Right ventricle myocardium inferior (tissue), 1 donor: ENCODE results near the gene WHRN. TPM values are rescaled to one million over a fixed set of nuclear protein-coding genes. Genes with fewer than 3 reads are reported as not detected.

Experiments used
- ATAC-seq: fragments of 200-7000 bp; cut with Tn5 transposase; one replicate; pipeline ENCODE4 v1.9.1; 2020; ENCODE audit warnings: mild to moderate bottlenecking, moderate library complexity
- DNase-seq: peaks from one replicate; pipeline ENCODE4 v3.0.0; 2021; ENCODE audit errors: missing footprints
- intact Hi-C: fragments of 100-400 bp; cut with DNase I; formaldehyde crosslinking; loops from one replicate; pipeline ENCODE4 v1.11.0; 2022
- total RNA-seq: library from RNA; stranded (reverse); fragmentation: NEBNext Ultra II Directional; extraction: Animal tissue kit (Norgen Biotek cat#: 25700); gene quantifications from one replicate; pipeline ENCODE4 v1.2.1, GENCODE V29; 2021
- donor health status: DM: no; HTN: yes; CAD: no; lungs with severe emphysema.

The WHRN gene
- total RNA-seq, 1 donor from 2014 or later: 0.49 TPM

- intact Hi-C loops: no loop called here
- DNase-seq: no peak
- ATAC-seq: no peak
These were observed 26.8 kb downstream of the WHRN start for GRCh38 chr9:114478459-114478858.

- DNase-seq (no peak), ATAC-seq (no peak)
- intact Hi-C loops: no loop called here
These were observed 27.6 kb downstream of the WHRN start for GRCh38 chr9:114477642-114478041.

GRCh38 chr9:114476891-114477469, 28.3 kb downstream of the WHRN start:
- ATAC-seq (no peak), DNase-seq (no peak)
- intact Hi-C loops: no loop called here

GRCh38 chr9:114475412-114476135, 29.7 kb downstream of the WHRN start:
- ATAC-seq (no peak), DNase-seq (no peak)
- intact Hi-C loops: no loop called here

GRCh38 chr9:114474425-114474824, 30.8 kb downstream of the WHRN start:
- ATAC-seq (no peak), DNase-seq (no peak)
- intact Hi-C loops: no loop called here

- ATAC-seq: no peak
- intact Hi-C loops: no loop called here
- no peak for DNase-seq
These were observed 31.8 kb downstream of the WHRN start for GRCh38 chr9:114473447-114473801.

- no peak for ATAC-seq
- DNase-seq: no peak
- intact Hi-C loops: no loop called here
These were observed 32.4 kb downstream of the WHRN start for GRCh38 chr9:114472765-114473446.

- DNase-seq: no peak
- ATAC-seq: no peak
- intact Hi-C loops: no loop called here
These were observed 34.1 kb downstream of the WHRN start for GRCh38 chr9:114471157-114471556.

- intact Hi-C loops: no loop called here
- no peak for ATAC-seq
- DNase-seq: no peak
These were observed 34.7 kb downstream of the WHRN start for GRCh38 chr9:114470581-114470980.

GRCh38 chr9:114470121-114470520, 35.2 kb downstream of the WHRN start:
- DNase-seq (no peak), ATAC-seq (no peak)
- intact Hi-C loops: no loop called here

- ATAC-seq (no peak), DNase-seq (no peak)
- intact Hi-C loops: no loop called here
These were observed 36.0 kb downstream of the WHRN start for GRCh38 chr9:114469091-114469853.

GRCh38 chr9:114467910-114468309, 37.4 kb downstream of the WHRN start:
- ATAC-seq (no peak), DNase-seq (no peak)
- intact Hi-C loops: loop anchor here (2.0 kb wide), 1 partner anchor 19 kb away; no protein-coding TSS in a partner anchor

GRCh38 chr9:114467226-114467750, 38.0 kb downstream of the WHRN start:
- intact Hi-C loops: loop anchor here (2.0 kb wide), 1 partner anchor 20 kb away; no protein-coding TSS in a partner anchor
- DNase-seq (no peak), ATAC-seq (no peak)

- no peak for DNase-seq
- ATAC-seq: no peak
- intact Hi-C loops: loop anchor here (2.0 kb wide), 1 partner anchor 21 kb away; no protein-coding TSS in a partner anchor
These were observed 39.1 kb downstream of the WHRN start for GRCh38 chr9:114465906-114466900.

GRCh38 chr9:114465417-114465816, 39.9 kb downstream of the WHRN start:
- DNase-seq (no peak), ATAC-seq (no peak)
- intact Hi-C loops: no loop called here

GRCh38 chr9:114464281-114465051, 40.8 kb downstream of the WHRN start:
- no peak for ATAC-seq
- no peak for DNase-seq
- intact Hi-C loops: no loop called here

- intact Hi-C loops: no loop called here
- ATAC-seq (no peak), DNase-seq (no peak)
These were observed 42.5 kb downstream of the WHRN start for GRCh38 chr9:114462791-114463190.
